GM18868 (cell line): ENCODE data around the gene PANX2.
"Not testable (repeated sequence)": the region's sequence is repeated elsewhere in the genome, so short reads cannot be mapped to it uniquely, and the experiment has no call there.

Source experiments
- ATAC-seq: cut with Tn5 transposase; IDR thresholded peaks from one replicate; pipeline ENCODE4 v1.9.1; 2021; ENCODE audit warnings: mild to moderate bottlenecking, moderate library complexity; ENCODE audit not compliant: unreplicated experiment

PANX2 gene

GRCh38 chr22:50170453-50171318 is at the start of gene PANX2:
Gene PANX2 (plus strand): TSS chr22:50170731. CDS start chr22:50170731, 0 bp downstream.
- no peak for ATAC-seq

GRCh38 chr22:50121202-50121740 is 49.3 kb upstream of the PANX2 start:
- ATAC-seq, result no peak

- no peak for ATAC-seq
These were observed 47.4 kb upstream of the PANX2 start for GRCh38 chr22:50123119-50123518.

- no peak for ATAC-seq
These were observed 45.5 kb upstream of the PANX2 start for GRCh38 chr22:50125029-50125428.

GRCh38 chr22:50129121-50129736 is 41.3 kb upstream of the PANX2 start:
- ATAC-seq, result no peak

GRCh38 chr22:50131894-50132293 is 38.6 kb upstream of the PANX2 start:
- no peak for ATAC-seq

GRCh38 chr22:50134481-50134880 is 36.0 kb upstream of the PANX2 start:
- no peak for ATAC-seq

GRCh38 chr22:50136581-50137015 is 33.9 kb upstream of the PANX2 start:
- ATAC-seq, result no peak

GRCh38 chr22:50137277-50137676 is 33.3 kb upstream of the PANX2 start:
- not testable (repeated sequence) for ATAC-seq

- ATAC-seq, result no peak
These were observed 32.5 kb upstream of the PANX2 start for GRCh38 chr22:50138041-50138440.

- ATAC-seq, result no peak
These were observed 31.5 kb upstream of the PANX2 start for GRCh38 chr22:50138988-50139387.

- ATAC-seq, result no peak
These were observed 30.6 kb upstream of the PANX2 start for GRCh38 chr22:50139843-50140415.

- ATAC-seq, result no peak
These were observed 29.9 kb upstream of the PANX2 start for GRCh38 chr22:50140615-50141014.

- no peak for ATAC-seq
These were observed 29.1 kb upstream of the PANX2 start for GRCh38 chr22:50141462-50141861.

- ATAC-seq, result no peak
These were observed 28.6 kb upstream of the PANX2 start for GRCh38 chr22:50141891-50142363.

- ATAC-seq, result no peak
These were observed 27.4 kb upstream of the PANX2 start for GRCh38 chr22:50143096-50143495.

GRCh38 chr22:50144005-50144614 is 26.4 kb upstream of the PANX2 start:
- ATAC-seq, result no peak

- ATAC-seq, result no peak
These were observed 24.7 kb upstream of the PANX2 start for GRCh38 chr22:50145721-50146438.

GRCh38 chr22:50146439-50147238 is 23.9 kb upstream of the PANX2 start:
- ATAC-seq, result no peak
